ENCODE results near the gene WHRN.
A peak's percentile ranks its signal among the peaks of the same experiment; 100 is the strongest.

WHRN gene

GRCh38 chr9:114414346-114414745 lies 90.9 kb downstream of the WHRN start:
- DNase-seq: no peak

DNA sequence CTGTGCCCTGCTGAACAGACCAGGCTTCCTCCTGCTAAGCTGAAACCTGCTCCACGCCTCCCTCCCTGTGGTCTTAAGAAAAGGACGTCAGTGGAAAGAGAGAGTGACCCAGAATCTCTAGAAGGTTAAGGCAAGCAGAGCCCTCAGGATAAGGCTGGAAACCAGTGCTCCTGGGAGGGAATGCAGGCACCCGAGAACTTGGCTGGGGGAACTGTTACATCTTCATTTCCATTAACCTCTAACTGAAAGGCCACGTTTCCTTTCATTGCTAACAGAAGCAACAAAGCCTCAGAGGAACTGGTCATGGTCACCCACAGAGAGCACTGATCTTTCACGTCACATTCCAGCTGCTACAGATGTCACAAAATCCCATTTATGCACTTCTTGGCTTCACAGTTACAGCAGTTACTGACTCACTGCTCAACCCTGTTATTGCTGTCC lies 91.4 kb downstream of the WHRN start:
- DNase-seq: no peak

GRCh38 chr9:114412048-114412683 lies 93.1 kb downstream of the WHRN start:
- DNase-seq: no peak

DNA sequence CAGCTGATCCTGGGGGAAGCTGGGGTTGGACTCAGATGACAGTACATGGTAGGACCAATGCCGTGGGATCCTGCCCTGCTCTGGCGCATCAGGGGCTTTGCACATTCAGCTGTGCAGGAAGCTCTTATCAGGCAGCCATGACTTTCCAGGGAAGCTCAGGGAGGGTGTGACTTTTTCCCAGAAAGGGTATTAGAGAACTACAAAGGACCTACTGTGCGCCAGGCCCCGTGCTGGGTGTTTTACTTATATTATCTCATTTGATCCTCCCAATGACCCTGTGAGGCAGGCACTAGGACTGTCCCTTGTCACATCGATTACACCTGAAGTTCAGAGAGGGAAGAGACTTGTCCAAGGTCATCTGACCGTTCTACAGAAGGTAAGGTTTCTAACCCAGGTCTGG lies 93.8 kb downstream of the WHRN start:
- DNase-seq: no peak

DNA sequence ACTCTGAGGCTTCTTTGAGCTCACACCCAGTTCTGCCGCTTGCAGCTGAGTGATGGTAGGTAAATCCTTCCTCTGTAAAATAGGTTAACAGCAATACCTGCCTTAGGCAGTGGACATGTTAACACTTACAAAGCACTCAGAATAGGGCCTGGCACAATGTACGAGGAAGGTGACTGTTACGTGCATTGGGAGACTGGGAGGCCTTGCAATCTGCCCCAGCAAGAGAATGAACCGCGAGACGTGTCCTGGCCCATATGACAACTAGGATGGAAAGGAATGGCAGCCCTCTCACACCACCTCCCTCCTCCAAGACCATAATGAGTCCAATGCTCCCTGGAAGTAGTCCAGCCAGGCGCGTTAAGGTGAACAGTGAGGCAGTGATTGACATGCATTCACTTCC lies 94.4 kb downstream of the WHRN start:
- no peak for DNase-seq

- no peak for DNase-seq
Measured at GRCh38 chr9:114409842-114410241, 95.4 kb downstream of the WHRN start.

DNA sequence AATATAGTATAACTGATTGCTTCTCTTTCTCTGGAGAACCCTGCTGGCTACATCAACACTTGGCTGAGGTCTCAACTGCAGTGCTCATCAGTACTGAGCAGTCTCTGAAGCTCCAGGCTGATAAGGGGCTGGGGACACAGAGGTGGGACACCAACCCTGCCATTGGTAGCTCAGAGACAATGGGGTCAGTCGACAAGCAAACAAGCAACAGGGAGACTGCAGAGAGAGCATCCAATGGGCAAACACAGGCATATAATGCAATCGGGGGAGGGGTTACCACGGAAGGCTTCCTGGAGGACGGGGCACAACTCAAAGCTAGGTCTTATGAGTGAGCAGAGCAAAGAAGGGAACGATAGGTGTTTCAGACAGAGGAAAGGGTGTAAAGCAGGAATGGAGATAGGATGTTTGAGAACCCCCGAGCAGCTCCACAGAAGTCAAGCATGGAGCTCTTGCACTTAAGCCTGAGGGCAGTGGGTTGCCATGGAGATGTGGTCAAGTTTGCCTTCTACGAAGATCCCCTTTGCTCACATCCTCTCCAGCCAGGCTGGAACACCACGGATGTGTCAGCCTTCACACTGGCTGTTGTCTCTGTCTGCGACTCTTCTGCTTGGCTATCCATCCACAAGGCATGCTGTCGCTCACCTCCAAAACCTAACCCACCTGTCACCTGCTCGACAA lies 96.0 kb downstream of the WHRN start:
- DNase-seq: no peak

GRCh38 chr9:114408645-114409044 lies 96.6 kb downstream of the WHRN start:
- DNase-seq: no peak

DNA sequence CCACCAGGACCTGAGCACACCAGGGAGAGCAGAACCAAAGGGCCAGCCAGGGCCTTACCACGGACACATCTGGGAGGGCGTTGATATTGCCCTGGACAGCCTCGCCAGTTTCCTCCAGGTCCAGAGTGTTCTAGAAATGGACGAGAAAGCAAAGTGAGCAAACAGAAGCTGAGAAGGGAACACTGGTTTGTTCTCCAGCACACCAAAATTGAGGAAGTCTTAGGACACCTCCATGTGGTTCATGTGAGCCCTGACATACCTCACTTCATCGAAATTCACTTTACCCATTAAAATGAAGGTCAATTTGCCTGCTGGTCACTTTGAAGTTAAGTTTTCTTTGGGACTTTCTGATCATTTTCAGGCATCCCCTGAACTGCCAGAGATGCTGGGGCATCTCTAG lies 97.4 kb downstream of the WHRN start:
- DNase-seq: no peak

DNA sequence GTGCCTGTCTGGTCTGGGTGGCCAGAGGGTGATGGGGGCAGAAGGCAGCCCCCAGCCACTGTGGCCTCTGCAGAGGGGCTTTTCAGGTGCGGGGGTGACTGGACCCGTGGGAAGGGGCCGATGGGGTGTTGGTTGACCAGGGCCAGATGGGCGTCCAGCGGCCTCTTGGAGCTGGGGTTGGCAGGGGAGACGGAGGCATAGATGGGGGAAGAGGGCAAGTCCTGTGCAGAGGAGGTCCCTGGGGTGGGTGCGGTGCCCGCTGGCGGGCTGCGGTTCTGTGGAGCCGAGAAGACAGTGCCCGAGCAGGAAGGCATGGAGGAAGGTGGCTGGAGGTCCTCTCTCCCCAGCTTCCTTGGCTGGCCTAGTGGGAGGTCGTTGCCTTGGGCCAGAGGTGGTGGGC lies 98.8 kb downstream of the WHRN start:
- no peak for DNase-seq

- DNase-seq: peak; percentile 39
Measured at GRCh38 chr9:114405294-114406034, 99.8 kb downstream of the WHRN start.

DNA sequence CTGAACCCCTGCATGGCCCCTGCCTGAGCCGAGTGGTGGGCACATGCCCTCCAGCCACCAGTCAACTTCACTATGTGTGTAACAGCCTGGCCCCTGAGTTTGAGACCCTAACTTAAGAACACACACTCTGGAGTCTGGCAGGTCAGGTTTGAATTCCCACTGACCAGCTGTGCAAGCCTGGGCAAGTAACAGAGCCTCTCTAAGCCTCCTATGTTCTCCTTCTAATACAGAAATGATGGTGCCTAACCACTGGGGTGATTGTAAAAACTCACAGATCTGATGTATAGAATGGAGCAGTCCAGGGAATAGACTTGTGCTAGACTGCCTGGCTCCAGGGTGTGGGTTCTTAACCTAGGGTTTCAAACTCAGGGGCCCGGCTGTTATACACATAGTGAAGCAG lies 100.7 kb downstream of the WHRN start:
- no peak for DNase-seq

DNA sequence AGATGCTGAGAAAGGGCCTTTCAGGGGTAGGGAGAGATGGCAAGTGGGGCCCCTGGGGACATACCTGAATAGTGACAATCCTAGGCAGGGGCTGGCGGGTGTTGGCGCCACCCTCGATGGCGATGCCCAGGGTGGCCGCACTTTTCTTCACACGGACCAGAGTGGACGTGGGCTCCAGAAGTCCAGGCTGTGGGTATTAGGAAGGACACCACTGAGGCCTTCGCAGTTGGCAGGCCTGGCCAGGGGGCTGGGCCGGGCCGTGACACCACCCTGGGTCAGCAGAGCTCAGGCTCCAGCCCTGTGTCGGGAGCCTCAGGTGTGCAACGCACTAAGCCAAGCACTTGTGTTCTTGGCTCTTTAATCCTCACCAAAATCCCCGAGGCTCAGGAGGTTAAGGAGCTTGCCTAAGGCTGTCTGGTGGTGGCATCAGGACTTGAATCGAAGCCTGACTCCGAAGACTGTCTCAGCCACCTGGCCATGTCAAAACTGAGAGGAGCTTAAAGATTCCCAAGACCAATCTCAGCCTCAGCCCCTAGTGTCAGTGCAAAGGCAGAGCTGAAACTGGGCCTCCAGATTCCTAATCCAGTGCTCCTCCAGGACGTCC lies 102.0 kb downstream of the WHRN start:
- DNase-seq: no peak

DNA sequence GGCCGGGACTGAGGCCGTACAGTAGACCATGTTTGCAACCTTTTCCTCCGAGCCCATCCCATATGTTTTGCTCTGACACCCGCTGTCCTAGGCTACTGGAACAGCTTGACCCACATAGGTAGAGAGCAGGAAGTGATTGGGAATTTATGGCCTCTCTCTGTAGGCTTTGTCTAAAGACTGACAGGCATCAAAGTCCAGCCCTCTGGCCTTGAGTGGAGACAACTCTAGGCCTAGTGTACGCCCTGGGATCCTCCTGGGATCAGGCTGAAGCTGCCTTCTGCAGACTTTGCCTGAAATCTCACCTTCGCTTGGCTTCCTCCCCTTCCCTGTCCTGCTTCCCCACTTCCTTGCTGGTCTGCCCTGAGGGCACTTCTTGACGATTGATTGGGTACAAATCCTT lies 103.9 kb downstream of the WHRN start:
- DNase-seq: no peak

GRCh38 chr9:114400772-114401171 lies 104.5 kb downstream of the WHRN start:
- no peak for DNase-seq

- no peak for DNase-seq
Measured at GRCh38 chr9:114400219-114400618, 105.1 kb downstream of the WHRN start.

GRCh38 chr9:114399381-114399780 lies 105.9 kb downstream of the WHRN start:
- DNase-seq: no peak

DNA sequence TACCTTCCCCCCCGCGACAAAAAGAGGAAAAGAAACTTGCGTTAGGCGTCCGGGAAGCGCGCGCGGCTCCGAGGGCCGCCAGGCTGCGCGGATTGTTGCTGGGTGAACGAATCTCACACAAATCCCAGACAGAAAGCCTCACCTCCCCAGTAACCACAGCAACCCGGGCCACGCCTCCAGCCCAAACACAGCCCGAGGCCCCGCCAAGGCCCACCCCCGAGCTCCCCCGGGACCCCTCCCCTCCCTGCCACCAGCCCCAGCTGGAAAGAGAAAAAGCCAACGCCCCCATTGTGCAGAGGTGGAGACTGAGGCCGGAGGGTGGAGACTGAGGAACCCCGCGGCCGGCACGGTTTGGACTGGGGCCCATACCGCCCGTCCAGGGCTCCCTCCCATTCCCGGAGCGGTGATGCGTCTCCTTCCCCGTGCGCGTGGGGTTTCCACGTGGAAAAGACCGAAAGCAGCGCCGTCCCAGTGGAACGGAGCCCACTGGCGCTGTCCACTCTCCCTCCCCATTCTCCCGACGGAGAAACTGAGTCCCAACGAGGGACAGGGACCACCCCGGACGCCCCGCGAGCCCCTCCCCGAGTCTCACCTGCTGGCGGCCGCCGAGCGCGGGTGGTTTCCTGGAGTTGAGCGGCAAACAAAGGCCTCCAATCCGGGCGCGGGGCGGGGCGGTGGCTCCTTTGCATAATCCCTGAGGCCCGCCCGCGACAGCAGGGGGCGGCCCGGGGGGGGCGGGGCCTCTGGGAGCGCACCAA lies 107.2 kb downstream of the WHRN start:
- peak; percentile 90 for DNase-seq

DNA sequence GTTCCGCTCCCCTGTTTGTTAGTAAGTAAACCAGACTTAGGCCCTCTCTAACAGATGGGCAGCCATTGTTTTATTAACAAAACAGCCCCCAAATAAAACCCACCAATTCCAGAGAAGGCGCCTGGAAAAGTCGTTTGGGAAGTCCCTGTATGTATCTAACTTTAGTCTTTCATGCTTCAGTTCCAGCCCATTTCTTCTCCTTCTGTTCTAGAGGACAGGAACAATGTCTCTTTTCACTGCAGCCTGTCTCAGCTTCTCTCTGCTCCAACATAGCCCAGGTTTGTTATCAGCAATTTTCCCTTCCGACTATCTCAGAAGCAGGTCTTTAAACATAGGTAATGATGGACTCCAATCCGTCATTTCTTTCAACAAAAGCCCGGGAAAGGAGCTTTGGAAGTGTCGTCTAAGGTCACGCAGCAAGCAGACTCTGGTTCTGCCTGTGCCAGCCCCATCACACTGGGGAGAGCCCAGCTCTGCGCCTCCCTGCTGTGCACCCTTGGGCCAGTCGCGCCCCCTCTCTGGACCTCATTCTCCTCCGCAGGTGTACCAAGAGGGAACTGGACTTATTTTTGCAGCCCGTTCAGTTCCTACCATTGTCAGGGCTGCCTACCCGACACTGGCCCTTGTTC lies 107.9 kb downstream of the WHRN start:
- DNase-seq: no peak

GRCh38 chr9:114396558-114397218 lies 108.6 kb downstream of the WHRN start:
- DNase-seq: no peak

GRCh38 chr9:114395768-114396167 lies 109.5 kb downstream of the WHRN start:
- no peak for DNase-seq

- DNase-seq: no peak
Measured at GRCh38 chr9:114395334-114395617, 110.0 kb downstream of the WHRN start.
